Body of pancreas (tissue), 4 donors: ENCODE measurements around the gene CDK5RAP1.

Experiments
- CTCF ChIP-seq, 7 experiments: fragments of 450-650 bp in 4 of 7; fragments of 200-600 bp in 3 of 7; sonication (generic) in 3 of 7; IDR thresholded peaks; one replicate each; pipeline ENCODE4 v1.5.1; 2016 to 2019; ENCODE audit warnings: antibody characterized with exemption in 7 of 7
- POLR2A ChIP-seq, 3 donors: fragments of 450-650 bp; IDR thresholded peaks; one replicate each; pipeline ENCODE4 v1.6.1; 2016; ENCODE audit warnings: antibody characterized with exemption in 3 of 3, mild to moderate bottlenecking in 2 of 3

GRCh38 chr20:33337119-33337518 lies 64.2 kb downstream of the CDK5RAP1 start:
- no peak for TF ChIP-seq CTCF (IDR thresholded peaks at IDR 0.05)
- no peak for TF ChIP-seq POLR2A (IDR thresholded peaks at IDR 0.05)
